Heart left ventricle (tissue), 13 donors: Measurements from ENCODE around the gene MCF2L.

Source experiments
- POLR2A ChIP-seq, 2 donors: fragments of 450-650 bp; IDR thresholded peaks; one replicate each; pipeline ENCODE4 v1.6.1; 2017; ENCODE audit warnings: antibody characterized with exemption in 2 of 2, mild to moderate bottlenecking in 2 of 2, moderate library complexity in 2 of 2
- TF ChIP-seq, protein P1 (sequence below), 12 donors: fragments of 200-600 bp; sonication (generic) in 4 of 12; IDR thresholded peaks; one replicate each; pipeline versions ENCODE4 v1.5.0 to v1.8.0; 2018 to 2022; ENCODE audit warnings: antibody characterized with exemption in 12 of 12, mild to moderate bottlenecking in 5 of 12
- donor health status: ischemic (EF 13 %, LVEDD 7.1; RV severe dilation, severe dysfunction).
- donor health status: DM: no; HTN: yes; CAD: no.
- donor health status: DM: no; HTN: no; CAD: no.
- donor health status: ischemic (EF 25% LVEDD 6.9; RV normal size, moderate dysfunction).
- donor health status: ischemic (EF 25% LVEDD 5.7; RV mildly dilated, moderate dysfunction).
- donor health status: ischemic (EF 35%, LVEDD 5.7; RV mildly dilated, moderate dysfunction).
- donor health status: nonischemic (EF 11% LVEDD 7.7; RV severe dilation, severe dysfunction).
- donor health status: DM: yes; HTN: yes; CAD: no.
- donor health status: PGD.
- donor health status: ischemic (EF 29% LVEDD 5.4; RV normal size, mild dysfunction).
- donor health status: nonischemic (EF 23%, LVEDD 6.1; RV moderate dilation, normal function).

DNA sequence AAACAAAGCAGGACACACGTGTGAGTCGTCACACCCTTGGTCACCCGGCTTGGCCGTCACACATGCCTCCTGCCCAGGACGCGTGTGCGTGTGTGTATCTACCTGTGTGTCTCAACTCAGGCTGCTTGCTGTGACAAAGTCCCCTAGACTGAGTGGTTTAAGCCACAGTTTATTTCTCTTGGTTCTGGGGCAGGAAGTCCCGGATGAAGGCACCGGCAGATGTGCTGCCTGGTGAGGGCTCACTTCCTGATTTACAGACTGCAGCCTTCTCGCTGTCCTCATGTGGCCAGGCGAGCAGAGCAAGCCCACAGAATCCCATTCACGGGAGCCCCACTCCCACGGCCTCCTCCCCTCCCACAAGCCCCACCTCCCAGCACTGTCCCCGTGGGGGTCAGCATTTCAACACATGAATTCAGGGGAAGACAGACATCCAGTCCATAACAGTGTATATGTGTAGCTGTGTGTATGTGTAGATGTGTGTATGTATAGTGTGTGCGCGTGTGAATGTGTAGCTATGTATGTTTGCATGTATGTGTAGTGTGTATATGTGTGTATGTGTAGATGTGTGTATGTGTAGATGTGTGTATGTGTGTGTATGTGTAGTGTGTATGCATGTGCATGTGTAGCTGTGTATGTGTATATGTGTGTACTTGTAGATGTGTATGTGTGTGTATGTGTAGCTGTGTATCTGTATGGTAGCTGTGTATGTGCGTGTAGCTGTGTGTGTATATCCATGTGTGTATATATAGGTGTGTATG, 51.5 kb downstream of the MCF2L start:
- TF ChIP-seq, protein P1, sequence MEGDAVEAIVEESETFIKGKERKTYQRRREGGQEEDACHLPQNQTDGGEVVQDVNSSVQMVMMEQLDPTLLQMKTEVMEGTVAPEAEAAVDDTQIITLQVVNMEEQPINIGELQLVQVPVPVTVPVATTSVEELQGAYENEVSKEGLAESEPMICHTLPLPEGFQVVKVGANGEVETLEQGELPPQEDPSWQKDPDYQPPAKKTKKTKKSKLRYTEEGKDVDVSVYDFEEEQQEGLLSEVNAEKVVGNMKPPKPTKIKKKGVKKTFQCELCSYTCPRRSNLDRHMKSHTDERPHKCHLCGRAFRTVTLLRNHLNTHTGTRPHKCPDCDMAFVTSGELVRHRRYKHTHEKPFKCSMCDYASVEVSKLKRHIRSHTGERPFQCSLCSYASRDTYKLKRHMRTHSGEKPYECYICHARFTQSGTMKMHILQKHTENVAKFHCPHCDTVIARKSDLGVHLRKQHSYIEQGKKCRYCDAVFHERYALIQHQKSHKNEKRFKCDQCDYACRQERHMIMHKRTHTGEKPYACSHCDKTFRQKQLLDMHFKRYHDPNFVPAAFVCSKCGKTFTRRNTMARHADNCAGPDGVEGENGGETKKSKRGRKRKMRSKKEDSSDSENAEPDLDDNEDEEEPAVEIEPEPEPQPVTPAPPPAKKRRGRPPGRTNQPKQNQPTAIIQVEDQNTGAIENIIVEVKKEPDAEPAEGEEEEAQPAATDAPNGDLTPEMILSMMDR (IDR thresholded peaks at IDR 0.05): no peak
- TF ChIP-seq POLR2A (IDR thresholded peaks at IDR 0.05): no peak
